T-helper 9 cell (primary cell): Measurements from ENCODE around the gene UCK1.
"Not testable (repeated sequence)": the region's sequence is repeated elsewhere in the genome, so short reads cannot be mapped to it uniquely, and the experiment has no call there.

Source experiments
- DNase-seq: peaks from one replicate; pipeline ENCODE4 v3.0.0-alpha.2; 2020

Gene UCK1

GRCh38 chr9:131523086-131523388 lies 8.0 kb downstream of the UCK1 start:
- no peak for DNase-seq

GRCh38 chr9:131522257-131523085 lies 8.6 kb downstream of the UCK1 start:
- DNase-seq = no peak

- DNase-seq = no peak
These were observed 9.2 kb downstream of the UCK1 start for GRCh38 chr9:131521822-131522221.

GRCh38 chr9:131521203-131521602 lies 9.9 kb downstream of the UCK1 start:
- DNase-seq = no peak

- DNase-seq = no peak
These were observed 10.6 kb downstream of the UCK1 start for GRCh38 chr9:131520503-131520902.

GRCh38 chr9:131518553-131518952 lies 12.5 kb downstream of the UCK1 start:
- DNase-seq = no peak

GRCh38 chr9:131517761-131518190 lies 13.3 kb downstream of the UCK1 start:
- DNase-seq = no peak

- DNase-seq = no peak
These were observed 14.1 kb downstream of the UCK1 start for GRCh38 chr9:131516930-131517329.

- DNase-seq = no peak
These were observed 15.0 kb downstream of the UCK1 start for GRCh38 chr9:131516100-131516499.

- not testable (repeated sequence) for DNase-seq
These were observed 15.5 kb downstream of the UCK1 start for GRCh38 chr9:131515559-131516031.

GRCh38 chr9:131513177-131513576 lies 17.9 kb downstream of the UCK1 start:
- DNase-seq = no peak

- no peak for DNase-seq
These were observed 19.2 kb downstream of the UCK1 start for GRCh38 chr9:131511880-131512279.

- DNase-seq = no peak
These were observed 19.6 kb downstream of the UCK1 start for GRCh38 chr9:131511416-131511815.

- DNase-seq = no peak
These were observed 26.1 kb downstream of the UCK1 start for GRCh38 chr9:131505012-131505411.

- peak; percentile 45 for DNase-seq
These were observed 27.2 kb downstream of the UCK1 start for GRCh38 chr9:131503626-131504465.

GRCh38 chr9:131502781-131503625 lies 28.1 kb downstream of the UCK1 start, which contains the start of gene POMT1:
POMT1 (plus strand) TSS chr9:131502918; CDS start chr9:131504219, 1,301 bp downstream.
- DNase-seq = peak; percentile 83

GRCh38 chr9:131500939-131501541 lies 30.0 kb downstream of the UCK1 start:
- peak; percentile 33 for DNase-seq

GRCh38 chr9:131500377-131500776 lies 30.7 kb downstream of the UCK1 start:
- peak; percentile 55 for DNase-seq

- DNase-seq = no peak
These were observed 31.8 kb downstream of the UCK1 start for GRCh38 chr9:131499254-131499767.

- DNase-seq = no peak
These were observed 34.1 kb downstream of the UCK1 start for GRCh38 chr9:131496844-131497405.

GRCh38 chr9:131495785-131496184 lies 35.3 kb downstream of the UCK1 start:
- no peak for DNase-seq
